Measurements from ENCODE around the gene AICDA. TPM values are rescaled to one million over a fixed set of nuclear protein-coding genes. Genes with fewer than 3 reads are reported as not detected.

Gene AICDA
- total RNA-seq, 4 donors from 2014 or later: not detected

GRCh38 chr12:8603286-8603685, 9.4 kb downstream of the AICDA start:
- H3K27ac ChIP-seq (replicated peaks in 1 of 4): no peak overlapping the region
- H3K4me1 ChIP-seq: no peaks in the 10 kb centered on the region
- TF ChIP-seq POLR2AphosphoS5 (IDR thresholded peaks at IDR 0.05) (no peak), POLR2A (IDR thresholded peaks at IDR 0.05; ENCODE audit: low read depth) (no peak), CTCF (IDR thresholded peaks at IDR 0.05) (no peak), EP300 (IDR thresholded peaks at IDR 0.05) (no peak)
- peaks cover 0 to 12% (median 0%) of the 10 kb centered on the region in 4 donors for H3K27me3 ChIP-seq
- 51% methylated on average over 2 of the region's 2 CpGs for WGBS
- H3K9me3 ChIP-seq: no peaks in the 10 kb centered on the region
- no peaks in the 10 kb centered on the region for H3K36me3 ChIP-seq
- no peak overlapping the region for H3K4me3 ChIP-seq
- DNase-seq (ENCODE audit: extremely low spot score): no peak
- intact Hi-C loops (cut with DNase I): no loop called here

GRCh38 chr12:8596561-8596960, 16.1 kb downstream of the AICDA start:
- Histone ChIP-seq H3K27me3 (no peaks in the 10 kb centered on the region), H3K9me3 (no peaks in the 10 kb centered on the region), H3K27ac (replicated peaks in 1 of 4) (no peak overlapping the region), H3K4me3 (no peak overlapping the region), H3K36me3 (no peaks in the 10 kb centered on the region), H3K4me1 (no peaks in the 10 kb centered on the region)
- DNase-seq (ENCODE audit: extremely low spot score): no peak
- TF ChIP-seq POLR2A (IDR thresholded peaks at IDR 0.05; ENCODE audit: low read depth) (no peak), EP300 (IDR thresholded peaks at IDR 0.05) (no peak), POLR2AphosphoS5 (IDR thresholded peaks at IDR 0.05) (no peak), CTCF (IDR thresholded peaks at IDR 0.05) (no peak)
- intact Hi-C loops (cut with DNase I): no loop called here
- WGBS: 62% methylated on average over 3 of the region's 3 CpGs

GRCh38 chr12:8594072-8594471, 18.6 kb downstream of the AICDA start:
- H3K27me3 ChIP-seq: no peaks in the 10 kb centered on the region
- no peak overlapping the region for H3K27ac ChIP-seq (replicated peaks in 1 of 4)
- no peak overlapping the region for H3K4me3 ChIP-seq
- 77% methylated on average over 7 of the region's 8 CpGs for WGBS
- no peaks in the 10 kb centered on the region for H3K9me3 ChIP-seq
- intact Hi-C loops (cut with DNase I): no loop called here
- DNase-seq (ENCODE audit: extremely low spot score): no peak
- no peaks in the 10 kb centered on the region for H3K36me3 ChIP-seq
- H3K4me1 ChIP-seq: no peaks in the 10 kb centered on the region
- TF ChIP-seq POLR2AphosphoS5 (IDR thresholded peaks at IDR 0.05) (no peak), POLR2A (IDR thresholded peaks at IDR 0.05; ENCODE audit: low read depth) (no peak), CTCF (IDR thresholded peaks at IDR 0.05) (no peak), EP300 (IDR thresholded peaks at IDR 0.05) (no peak)

GRCh38 chr12:8593246-8593645, 19.4 kb downstream of the AICDA start:
- no peak overlapping the region for H3K4me3 ChIP-seq
- no peak for TF ChIP-seq POLR2AphosphoS5 (IDR thresholded peaks at IDR 0.05)
- no peak for TF ChIP-seq CTCF (IDR thresholded peaks at IDR 0.05)
- no peak for TF ChIP-seq EP300 (IDR thresholded peaks at IDR 0.05)
- no peak for TF ChIP-seq POLR2A (IDR thresholded peaks at IDR 0.05; ENCODE audit: low read depth)
- no peak for DNase-seq (ENCODE audit: extremely low spot score)
- no peaks in the 10 kb centered on the region for H3K4me1 ChIP-seq
- WGBS: 87% methylated on average over 2 of the region's 2 CpGs
- no peaks in the 10 kb centered on the region for H3K36me3 ChIP-seq
- H3K27ac ChIP-seq (replicated peaks in 1 of 4): no peak overlapping the region
- no peaks in the 10 kb centered on the region for H3K9me3 ChIP-seq
- intact Hi-C loops (cut with DNase I): no loop called here
- no peaks in the 10 kb centered on the region for H3K27me3 ChIP-seq

GRCh38 chr12:8590842-8591545, 21.7 kb downstream of the AICDA start:
- TF ChIP-seq EP300 (IDR thresholded peaks at IDR 0.05): no peak
- no peak for TF ChIP-seq CTCF (IDR thresholded peaks at IDR 0.05)
- TF ChIP-seq POLR2AphosphoS5 (IDR thresholded peaks at IDR 0.05): no peak
- TF ChIP-seq POLR2A (IDR thresholded peaks at IDR 0.05; ENCODE audit: low read depth): no peak
- H3K27me3 ChIP-seq: no peaks in the 10 kb centered on the region
- intact Hi-C loops (cut with DNase I): no loop called here
- no peaks in the 10 kb centered on the region for H3K36me3 ChIP-seq
- no peaks in the 10 kb centered on the region for H3K9me3 ChIP-seq
- H3K27ac ChIP-seq (replicated peaks in 1 of 4): no peak overlapping the region
- H3K4me1 ChIP-seq: no peaks in the 10 kb centered on the region
- no peak overlapping the region for H3K4me3 ChIP-seq
- WGBS: 52% methylated on average over 10 of the region's 10 CpGs
- DNase-seq (ENCODE audit: extremely low spot score): no peak

Measured in esophagus muscularis mucosa (tissue), 4 donors.